VCaP (cell line): ENCODE measurements around the gene ROR1.

ENCODE experiments used
- H3K27ac ChIP-seq: fragments of 450-650 bp; 2 replicates; pipeline ENCODE4 v1.5.1; 2017
- CTCF ChIP-seq: fragments of 450-650 bp; conservative IDR thresholded peaks from 2 replicates; pipeline ENCODE4 v1.5.1; 2017; ENCODE audit warnings: mild to moderate bottlenecking, moderate library complexity

ROR1 gene

GRCh38 chr1:64114012-64114525 lies 340.3 kb downstream of the ROR1 start:
- no peak for TF ChIP-seq CTCF
- no peak overlapping the region for H3K27ac ChIP-seq

GRCh38 chr1:64116537-64116936 lies 342.7 kb downstream of the ROR1 start:
- TF ChIP-seq CTCF: no peak
- no peak overlapping the region for H3K27ac ChIP-seq

GRCh38 chr1:64117492-64117891 lies 343.7 kb downstream of the ROR1 start:
- no peak for TF ChIP-seq CTCF
- H3K27ac ChIP-seq: no peak overlapping the region

- no peak overlapping the region for H3K27ac ChIP-seq
- TF ChIP-seq CTCF: no peak
Measured at GRCh38 chr1:64121766-64122385, 348.1 kb downstream of the ROR1 start.

GRCh38 chr1:64122588-64122987 lies 348.8 kb downstream of the ROR1 start:
- no peak overlapping the region for H3K27ac ChIP-seq
- TF ChIP-seq CTCF: no peak

- H3K27ac ChIP-seq: no peak overlapping the region
Measured at GRCh38 chr1:64124704-64125440, 351.1 kb downstream of the ROR1 start.

GRCh38 chr1:64126581-64126980 lies 352.8 kb downstream of the ROR1 start:
- H3K27ac ChIP-seq: no peak overlapping the region
- TF ChIP-seq CTCF: no peak

More at GRCh38 chr1:64124704-64125440, 351.1 kb downstream of the ROR1 start:
- no peak for TF ChIP-seq CTCF
